HG02973 (cell line): ENCODE measurements around the gene SNED1.

Experiments
- ATAC-seq: cut with Tn5 transposase; IDR thresholded peaks from one replicate; pipeline ENCODE4 v1.9.1; 2021; ENCODE audit warnings: moderate library complexity; ENCODE audit not compliant: unreplicated experiment

Gene SNED1

DNA sequence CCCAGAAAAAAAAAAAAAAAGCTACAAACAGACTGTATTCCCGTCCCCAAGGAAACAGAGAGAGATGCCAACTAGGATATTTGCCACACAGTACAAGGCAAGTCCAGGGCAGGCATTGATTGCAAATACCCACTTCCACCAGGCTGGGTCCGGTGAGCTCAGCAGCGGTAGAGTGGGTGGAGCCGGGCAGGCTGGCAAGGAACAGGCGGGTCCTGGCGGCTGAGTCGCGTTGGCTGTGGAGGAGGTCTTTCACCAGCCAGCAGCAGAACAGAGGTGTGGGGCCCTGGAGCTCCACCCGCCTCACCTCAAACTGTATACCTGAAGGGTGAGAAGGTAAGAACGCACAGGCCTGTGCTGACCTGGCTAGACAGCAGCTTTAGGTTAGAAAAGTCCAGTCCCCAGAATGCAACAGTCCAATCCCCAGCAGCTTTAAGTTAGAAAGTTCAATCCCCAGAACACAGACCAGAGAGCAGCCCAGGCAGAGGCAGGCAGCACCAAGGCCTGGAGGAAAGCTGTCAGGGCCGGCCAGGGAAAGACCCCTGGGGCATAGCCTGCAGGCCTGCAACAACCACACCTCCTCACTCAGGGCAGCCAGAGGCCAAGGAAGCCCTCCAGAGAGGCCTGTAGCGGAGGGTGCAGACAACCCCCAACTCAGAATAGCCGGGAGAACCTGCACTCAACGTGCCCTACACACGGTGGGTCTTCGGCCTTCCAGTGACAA, 125.6 kb downstream of the SNED1 start:
- ATAC-seq = no peak

DNA sequence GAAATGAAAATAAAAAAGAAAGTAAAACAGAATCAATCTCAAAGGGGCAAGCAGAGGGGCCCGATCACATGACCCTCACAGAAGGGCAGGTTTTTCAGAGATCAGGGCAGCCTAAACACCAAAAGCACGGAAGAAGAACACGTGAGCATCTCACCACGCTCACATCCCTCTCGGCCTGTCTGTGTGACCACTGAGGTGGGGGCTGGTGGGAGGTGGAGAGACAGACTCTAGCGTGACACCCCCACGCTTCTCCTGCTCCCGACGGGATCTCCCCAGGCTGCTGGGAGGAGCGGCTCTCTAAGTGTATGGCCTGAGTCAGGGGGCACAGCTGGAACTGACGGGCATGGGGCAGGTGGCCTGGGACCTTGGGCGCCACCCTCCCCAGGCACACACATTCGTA, 127.2 kb downstream of the SNED1 start:
- no peak for ATAC-seq

DNA sequence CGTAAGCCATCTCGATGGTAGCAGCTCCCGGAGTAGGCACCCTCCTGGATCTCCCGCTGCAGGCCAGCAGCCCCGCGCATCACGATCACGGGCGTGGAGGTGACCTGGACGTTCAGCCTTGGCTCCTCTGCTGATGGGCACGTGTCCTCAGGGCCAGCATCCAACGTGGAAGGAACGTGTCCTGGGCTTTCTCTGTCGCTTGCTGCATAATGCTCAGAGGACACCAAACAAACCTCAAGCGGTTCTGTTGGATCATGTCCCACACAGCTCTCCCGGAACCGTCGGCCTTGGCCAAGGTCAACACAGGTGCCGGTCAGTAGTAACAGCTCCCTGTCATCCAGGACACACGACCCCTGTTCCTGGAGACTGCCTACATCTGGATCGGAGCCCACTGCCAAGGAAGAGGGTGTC, 127.8 kb downstream of the SNED1 start:
- ATAC-seq = no peak

DNA sequence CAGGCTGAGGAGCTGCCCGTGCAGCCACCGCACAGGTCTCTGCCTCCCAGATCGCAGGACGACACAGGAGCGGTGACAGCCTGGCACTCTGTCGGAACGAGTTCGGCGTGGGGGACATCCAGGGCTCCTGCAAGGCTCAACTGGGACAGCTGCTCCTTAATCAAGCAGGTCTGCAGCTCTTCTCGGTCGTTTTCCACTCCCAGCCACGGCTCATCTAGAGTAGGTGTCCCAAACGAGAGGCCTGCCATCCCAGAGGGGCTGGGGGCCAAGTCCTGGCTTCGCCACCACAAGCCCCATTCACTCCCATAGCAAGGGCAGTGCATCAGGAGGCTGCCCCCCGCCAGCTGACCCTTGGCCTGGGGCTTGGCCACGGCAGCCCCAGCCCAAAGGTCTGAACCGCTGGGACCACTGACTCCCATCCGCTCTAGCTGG, 128.4 kb downstream of the SNED1 start:
- ATAC-seq = no peak

DNA sequence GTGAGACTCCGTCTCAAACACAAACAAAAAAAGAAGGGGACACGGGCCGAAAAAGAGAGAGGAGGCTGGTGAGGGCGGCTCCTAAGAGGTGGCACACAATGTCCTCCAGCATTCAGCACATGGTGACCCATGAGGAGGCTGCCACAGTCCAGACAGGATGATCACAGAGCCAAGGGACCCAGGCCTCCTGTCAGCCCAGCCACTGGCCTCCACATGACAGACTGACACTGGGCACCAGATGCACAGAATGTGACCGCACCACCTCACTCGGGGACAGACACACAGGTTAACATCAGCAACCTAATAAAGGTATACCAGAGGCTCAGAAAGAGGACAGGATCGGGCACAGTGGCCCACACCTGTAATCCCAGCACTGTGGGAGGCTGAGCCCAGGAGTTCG, 129.8 kb downstream of the SNED1 start:
- no peak for ATAC-seq

DNA sequence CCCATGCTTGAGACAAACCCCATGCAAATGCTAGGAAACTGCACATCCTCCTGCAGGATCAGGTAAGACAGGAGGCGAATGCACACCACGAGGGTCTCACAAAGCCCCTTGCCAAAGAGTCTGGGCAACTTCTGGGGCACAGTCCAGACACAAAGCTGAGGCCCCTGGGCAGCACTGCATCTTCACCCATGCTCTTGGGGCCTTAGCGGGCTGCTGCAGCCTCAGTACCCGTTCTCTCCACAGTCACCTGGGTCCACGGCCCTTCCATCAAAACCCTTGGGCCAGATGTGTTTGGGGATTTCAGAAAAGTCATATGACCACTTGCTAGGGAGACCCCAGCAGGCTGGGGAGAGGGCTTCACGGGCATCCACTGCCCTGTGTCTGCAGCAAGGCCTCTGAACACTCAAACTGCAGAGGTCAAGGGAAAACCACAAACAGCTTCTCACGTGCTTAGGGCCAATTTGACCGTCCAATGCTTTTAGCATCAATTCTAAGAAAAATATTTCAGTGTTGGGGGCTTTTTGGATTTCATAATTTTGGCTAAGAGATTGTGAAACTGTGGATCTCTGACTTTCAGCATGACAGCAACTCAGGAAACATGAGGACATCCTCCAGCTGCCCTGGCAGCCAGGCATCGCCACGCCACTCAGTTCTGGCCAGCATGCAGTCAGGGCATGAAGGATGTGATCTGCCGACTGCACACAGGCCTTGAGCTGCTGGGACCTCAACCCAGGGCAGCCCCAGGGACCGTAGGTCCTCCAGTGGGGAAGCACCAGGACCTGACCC, 130.9 kb downstream of the SNED1 start:
- no peak for ATAC-seq

DNA sequence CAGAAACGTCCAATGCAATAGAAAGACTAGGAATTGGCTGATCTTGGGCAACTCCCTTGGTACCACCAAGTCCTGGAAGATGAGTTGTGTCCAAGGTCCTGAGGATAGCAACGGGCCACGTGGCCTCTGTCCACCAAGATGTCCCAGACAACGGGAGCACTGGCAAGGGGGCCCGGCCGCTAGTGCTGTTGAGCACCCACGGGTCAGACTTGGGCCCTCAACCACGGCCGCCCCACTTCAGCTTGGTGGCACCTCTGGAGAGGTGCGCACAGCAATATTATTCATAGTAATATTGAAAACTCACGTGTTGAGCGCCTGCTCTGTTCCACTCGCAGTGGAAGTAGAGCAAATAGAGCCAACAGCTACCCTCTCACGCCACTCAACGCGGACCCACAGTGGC, 131.9 kb downstream of the SNED1 start:
- ATAC-seq = no peak

DNA sequence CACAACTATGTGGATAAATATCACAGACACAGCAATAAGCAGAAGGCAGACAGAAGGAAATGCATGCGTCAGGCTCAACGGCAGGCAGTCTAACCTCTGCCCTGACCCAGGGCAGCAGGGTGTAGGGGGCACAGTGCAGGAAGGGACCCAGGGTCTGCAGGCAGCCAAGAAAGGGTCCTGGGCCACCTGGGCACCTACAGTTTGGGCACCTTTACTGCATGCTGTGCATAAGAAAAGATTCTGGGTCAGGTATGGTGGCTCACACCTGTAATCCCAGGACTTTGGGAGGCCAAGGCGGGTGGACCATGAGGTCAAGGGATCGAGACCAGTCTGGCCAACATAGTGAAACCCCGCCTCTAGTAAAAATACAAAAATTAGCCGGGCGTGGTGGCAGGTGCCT, 133.1 kb downstream of the SNED1 start:
- no peak for ATAC-seq

DNA sequence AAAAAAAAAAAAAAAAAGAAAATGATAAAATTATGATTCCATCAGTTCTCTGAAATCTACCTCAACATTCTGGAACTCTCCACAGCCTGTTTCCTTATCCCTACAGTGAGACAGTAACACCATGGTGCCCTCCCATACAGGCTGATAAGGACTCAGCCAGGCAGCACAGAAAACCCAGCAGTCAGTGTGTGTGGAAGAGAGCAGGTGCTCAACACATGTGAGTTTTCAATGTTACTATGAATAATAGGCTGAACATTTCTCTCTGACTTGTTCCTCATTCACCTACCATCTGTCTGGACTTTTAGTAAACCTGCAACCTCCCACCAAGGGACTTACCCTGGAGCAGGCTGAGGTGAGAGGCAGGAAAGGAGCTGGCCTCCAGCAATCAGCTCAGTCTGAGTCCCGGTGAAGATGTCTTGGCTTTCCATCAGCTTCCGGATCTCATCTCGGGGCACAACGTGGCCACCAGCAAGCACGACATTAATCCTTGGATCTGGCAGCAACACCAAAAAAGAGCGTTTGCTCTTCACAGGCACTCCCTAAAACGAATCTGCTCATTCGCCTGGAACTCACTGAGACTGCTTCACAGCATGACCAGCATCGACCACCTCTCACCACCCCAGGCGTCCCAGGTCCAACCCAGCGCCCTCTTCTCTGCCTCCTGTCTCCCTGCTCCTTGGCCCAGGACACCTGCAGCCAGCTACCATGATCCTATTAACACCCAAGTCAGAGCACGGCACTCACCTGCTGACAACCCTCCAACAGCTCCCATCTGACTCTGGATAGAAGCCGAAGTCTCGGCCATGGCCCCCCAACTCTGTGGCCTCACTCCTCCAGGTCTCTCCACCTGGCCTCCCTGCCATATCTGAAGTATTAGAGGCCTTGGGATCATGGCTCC, 134.4 kb downstream of the SNED1 start:
- ATAC-seq = no peak

DNA sequence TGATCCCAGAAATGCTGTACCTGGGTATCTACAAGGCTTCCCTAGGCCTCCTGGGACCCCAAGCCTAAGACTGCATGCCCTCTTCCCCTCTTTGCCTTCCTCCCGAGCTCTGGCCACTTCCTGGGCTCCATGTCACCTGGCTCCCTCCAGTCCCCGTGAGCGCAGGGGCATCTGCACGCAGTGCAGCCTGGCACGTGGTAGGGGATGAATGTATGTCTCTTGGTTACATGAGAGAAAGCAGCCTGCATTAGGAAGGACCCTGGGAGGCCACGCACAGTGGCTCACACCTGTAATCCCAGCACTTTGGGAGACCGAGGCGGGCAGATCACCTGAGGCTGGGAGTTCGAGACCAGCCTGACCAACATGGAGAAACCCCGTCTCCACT, 135.0 kb downstream of the SNED1 start:
- ATAC-seq = no peak

DNA sequence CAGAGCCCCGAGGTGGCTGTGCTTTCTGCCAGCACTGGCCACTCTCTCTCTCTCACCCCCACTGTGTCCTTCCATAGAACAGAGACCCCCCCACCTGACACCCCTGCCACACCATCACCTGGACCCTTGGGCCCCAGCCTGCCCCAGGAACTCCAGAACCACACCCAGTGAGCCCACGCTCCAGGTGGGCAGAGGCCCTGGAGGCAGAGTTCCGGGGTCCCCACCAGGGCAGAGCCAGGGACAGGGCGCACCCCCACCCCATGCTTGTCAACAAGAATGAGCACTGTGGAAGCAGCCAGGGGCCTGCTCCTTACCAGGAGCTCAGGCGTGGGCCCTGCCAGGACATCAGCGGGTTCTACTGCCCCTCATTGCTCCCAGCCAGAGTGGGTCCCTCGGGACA, 136.3 kb downstream of the SNED1 start:
- ATAC-seq = no peak

DNA sequence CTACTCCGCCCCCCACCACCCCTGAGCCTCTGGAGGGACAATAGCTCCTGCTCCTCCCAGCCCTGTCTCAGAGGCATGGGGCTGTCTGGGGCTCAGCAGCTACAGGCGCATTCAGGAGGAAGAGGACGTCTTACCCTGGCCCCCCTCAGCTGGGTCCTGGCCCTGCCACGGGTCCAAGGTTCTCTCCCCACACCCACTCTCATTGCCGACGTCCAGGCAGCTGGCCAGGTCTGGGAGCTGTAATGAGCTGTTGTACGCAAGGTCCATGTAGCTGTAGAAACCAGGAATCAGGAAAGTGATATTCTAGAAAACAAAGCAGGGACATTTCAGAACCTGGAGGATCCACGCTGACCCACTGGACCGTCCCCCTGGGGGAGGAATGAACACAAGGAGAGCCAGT, 137.3 kb downstream of the SNED1 start:
- ATAC-seq = no peak

DNA sequence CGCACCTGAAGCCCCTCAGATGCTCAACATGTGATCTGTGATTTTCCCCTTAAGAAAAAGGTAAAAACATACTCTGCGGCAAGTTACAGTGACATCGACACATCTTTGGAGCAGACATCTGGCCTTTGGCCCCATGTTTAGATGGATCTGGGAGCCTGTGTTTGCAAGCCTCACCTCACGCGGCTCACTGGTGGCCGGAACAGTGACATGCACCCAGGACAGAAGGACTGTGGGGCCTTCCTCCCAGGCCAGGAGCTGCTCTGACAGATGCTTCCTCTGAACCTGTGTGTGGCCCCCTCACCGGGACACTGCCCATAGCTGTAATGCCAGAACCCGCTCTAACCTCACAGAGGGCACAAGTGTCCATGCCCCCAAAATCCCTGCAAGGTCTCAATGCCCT, 137.8 kb downstream of the SNED1 start:
- no peak for ATAC-seq

DNA sequence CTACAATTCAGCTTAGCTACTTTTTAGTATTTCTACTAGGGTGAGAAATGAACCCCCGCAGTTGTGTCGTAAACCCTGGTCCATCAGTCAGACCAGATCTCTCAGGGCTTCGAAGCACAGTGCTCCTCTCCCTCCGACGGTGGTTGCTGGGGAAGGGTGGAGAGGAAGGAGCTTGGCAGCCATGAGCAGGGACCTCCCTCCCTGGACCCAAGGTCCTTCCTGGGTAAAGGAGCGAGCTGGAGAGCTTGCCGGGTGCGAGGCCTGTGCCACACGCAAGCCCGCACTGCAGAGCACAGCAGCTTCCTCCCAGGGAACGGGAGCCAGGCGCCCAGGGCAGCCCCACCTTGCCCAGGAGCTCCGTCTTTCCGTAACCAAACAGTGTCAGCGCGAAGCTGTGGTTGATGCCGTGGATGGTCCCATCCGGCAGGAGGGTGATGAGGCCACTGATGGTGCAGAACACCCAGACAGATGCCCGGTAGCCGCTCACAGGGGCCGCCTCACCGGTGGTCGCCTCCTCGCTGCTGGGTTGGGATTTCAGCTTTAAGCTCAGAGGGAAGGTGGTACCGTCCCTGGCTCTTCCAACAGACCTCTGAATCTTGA, 138.3 kb downstream of the SNED1 start:
- ATAC-seq = no peak

DNA sequence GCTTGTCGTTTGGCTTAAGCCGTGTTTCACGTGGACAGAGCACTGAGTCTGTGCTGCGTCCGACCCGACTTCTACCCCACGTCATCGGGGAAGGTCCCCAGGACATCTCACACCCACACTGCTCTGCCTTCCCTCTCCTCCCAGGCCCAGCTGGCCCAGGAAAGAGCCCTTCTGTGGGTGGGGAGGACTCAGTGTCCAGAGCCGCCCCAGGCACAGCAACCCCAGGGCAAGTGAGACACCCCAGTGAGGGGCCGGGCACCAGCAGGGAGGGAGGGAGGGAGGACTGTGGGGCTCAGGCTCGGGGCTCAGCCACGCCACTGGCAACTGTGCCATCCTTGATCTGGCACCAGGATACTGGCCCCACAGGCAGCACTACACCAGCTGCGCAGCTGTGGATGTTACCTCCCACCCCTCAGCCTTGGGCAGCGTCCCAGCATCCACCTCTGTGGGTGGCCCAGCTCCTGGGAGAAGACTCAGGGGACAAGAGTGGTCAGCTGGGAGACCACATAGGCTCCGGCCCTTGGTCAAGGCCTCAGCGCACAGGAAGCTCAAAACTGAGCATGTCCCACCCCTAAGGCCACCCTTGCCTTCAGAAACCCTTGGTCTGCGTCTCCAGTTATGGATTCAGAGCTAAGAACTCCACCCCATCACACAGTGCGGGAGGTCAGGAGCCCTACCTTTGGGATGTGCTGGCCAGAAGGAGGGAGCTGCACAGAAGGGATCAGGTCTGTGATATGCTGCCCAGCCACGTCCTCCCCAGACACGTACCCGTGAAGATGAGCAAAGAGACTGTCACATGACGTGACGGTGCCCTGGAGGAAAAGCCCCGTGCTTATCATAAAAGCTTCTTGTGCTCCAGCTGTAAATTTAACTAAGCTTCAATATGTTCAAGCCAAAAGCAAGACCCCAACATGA, 139.1 kb downstream of the SNED1 start:
- no peak for ATAC-seq

DNA sequence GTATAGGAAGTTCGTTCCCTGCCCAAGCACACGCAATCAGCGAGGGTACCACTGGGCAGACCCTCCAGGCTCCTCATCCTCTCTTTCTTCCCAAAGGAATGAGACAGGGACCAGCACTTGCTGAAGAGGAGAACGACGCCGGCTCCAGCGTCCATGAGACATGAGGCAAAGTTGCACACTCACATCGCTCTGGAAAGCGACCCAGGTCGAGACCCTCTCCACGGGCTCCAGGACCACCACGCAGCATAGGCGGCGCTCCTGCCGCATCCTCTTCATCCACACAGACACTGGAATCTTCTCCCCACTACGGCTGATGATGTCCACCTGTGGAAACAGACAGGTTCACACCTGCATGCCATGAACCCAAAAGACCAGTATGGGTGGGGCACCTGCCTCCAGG, 140.1 kb downstream of the SNED1 start:
- no peak for ATAC-seq

DNA sequence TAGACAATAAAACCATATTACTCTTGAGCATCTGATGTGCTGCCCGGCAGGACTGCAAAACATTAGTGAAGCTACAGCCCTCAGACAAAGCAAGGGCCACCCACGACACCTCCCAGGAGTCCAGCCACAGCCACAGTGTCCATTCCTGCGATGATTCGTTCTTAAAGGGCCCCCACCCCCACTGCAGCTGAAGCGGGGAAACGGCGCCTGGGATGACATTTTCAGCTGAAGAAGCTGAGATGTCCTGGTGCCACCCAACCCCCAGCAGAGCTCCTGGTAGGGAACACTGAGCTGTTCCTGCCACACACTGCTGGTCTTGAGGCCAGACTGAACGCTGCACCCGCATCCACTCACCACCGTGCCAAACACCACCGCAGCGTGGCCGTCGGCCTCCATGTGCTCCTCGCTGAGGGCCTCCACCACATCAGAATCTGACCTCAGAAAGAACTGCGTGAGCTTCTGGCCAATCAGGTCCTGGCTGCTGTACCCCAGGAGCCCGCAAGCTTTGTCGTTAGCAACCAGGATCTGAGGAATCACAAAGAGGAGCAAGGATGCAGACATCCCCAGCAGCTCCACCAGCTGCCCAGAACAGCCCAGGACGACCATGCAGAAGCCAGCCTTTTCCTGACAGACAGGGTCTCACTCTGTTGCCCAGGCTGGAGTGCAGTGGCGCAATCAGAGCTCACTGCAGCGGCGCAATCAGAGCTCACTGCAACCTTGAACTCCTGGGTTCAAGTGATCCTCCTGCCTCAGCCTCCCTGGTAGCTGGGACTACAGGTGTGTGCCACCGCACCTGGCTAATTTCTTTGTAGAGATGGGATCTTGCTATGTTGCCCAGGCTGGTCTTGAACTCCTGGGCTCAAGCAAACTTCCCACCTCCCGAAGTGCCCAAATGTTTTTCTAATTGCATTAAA, 141.4 kb downstream of the SNED1 start:
- no peak for ATAC-seq

DNA sequence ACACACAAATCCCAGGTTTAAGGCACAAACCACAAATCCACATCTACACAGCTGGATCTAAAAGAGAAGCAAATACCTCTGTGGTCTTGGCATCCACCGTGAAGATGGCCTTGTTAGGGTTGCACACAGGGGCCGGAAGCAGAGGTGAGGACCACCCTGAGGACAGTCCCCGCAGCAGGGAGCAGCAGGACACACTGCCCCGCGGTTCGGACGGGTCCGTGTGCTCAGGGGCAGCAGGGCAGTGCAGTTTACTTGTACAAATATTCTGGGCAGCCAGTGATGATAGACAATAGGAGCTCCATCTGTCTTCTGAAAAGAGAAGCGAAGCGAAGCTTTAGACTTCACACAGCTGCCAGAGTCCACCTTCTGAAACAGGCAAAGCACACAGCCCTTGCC, 142.0 kb downstream of the SNED1 start:
- no peak for ATAC-seq

DNA sequence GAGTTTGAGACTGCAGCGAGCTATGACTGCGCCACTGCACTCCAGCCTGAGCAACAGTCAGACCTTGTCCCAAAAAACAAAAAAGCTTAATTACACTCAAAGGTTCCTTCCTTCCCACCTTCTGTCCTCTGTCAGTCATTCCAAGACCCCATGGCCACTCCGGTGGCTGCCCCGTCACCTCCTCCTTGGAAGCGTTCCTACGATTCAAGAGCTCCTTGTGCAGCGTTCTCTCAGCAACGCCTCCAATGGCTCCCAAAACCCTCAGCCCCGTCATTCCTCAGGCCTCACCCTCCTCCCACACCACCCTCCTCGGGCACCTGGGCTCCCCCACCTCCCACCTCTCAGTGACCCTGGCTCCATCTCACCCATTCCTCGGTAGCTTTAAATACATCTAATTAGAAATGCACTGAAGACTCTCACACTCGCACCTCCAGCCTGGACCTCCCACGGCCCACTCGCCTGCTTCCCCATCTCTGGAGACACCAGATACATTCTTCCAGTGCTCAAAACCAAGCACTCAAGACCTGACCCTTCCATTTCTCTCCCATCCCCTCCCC, 142.9 kb downstream of the SNED1 start:
- ATAC-seq = no peak
